ENCODE results near the gene LGMN. TPM values are rescaled to one million over a fixed set of nuclear protein-coding genes. Genes with fewer than 3 reads are reported as not detected.
A peak's percentile ranks its signal among the peaks of the same experiment; 100 is the strongest.

LGMN gene
- total and polyA plus RNA-seq, 2 experiments from 2014 or later: 130 to 169 TPM

GRCh38 chr14:92793709-92794546, 45.5 kb upstream of the LGMN start, which contains the start of gene GOLGA5:
GOLGA5 (plus strand) TSS chr14:92794305; CDS start chr14:92797438, 3,133 bp downstream.
- 3% methylated on average over 69 of the region's 71 CpGs for WGBS (ENCODE audit: low lambda C conversion rate, missing lambda C conversion rate)
- H3K4me3 ChIP-seq: peak within 1 kb of the TSS; percentile 46
- H3K4me1 ChIP-seq (ENCODE audit: insufficient read depth): peaks cover 12% of the 10 kb centered on the region
- no peak for TF ChIP-seq EZH2 (IDR thresholded peaks at IDR 0.05; ENCODE audit: borderline replicate concordance)
- peak; percentile 100 for DNase-seq (ENCODE audit: low spot score)
- no peaks in the 10 kb centered on the region for H3K9me2 ChIP-seq (replicated peaks; ENCODE audit: insufficient read depth)
- peaks cover 41% of the 10 kb centered on the region for H3K79me2 ChIP-seq
- no peaks in the 10 kb centered on the region for H4K20me1 ChIP-seq (ENCODE audit: insufficient read depth, poor library complexity, severe bottlenecking)
- peak within 1 kb of the TSS; percentile 91 for H3K27ac ChIP-seq
- H3K27me3 ChIP-seq: no peaks in the 10 kb centered on the region
- H2AFZ ChIP-seq: peak within 1 kb of the TSS; percentile 49
- peaks cover 8% of the 10 kb centered on the region for H3K9me3 ChIP-seq (ENCODE audit: low read depth)
- H3K36me3 ChIP-seq (replicated peaks; ENCODE audit: insufficient read depth, low read depth): no peaks in the 10 kb centered on the region
- peak within 1 kb of the TSS; percentile 94 for H3K4me2 ChIP-seq

GRCh38 chr14:92792885-92793284, 44.5 kb upstream of the LGMN start:
- Histone ChIP-seq H3K27ac (peak overlapping the region; percentile 83), H3K79me2 (peaks cover 31% of the 10 kb centered on the region), H2AFZ (peak overlapping the region; percentile 31), H3K9me3 (ENCODE audit: low read depth) (peaks cover 12% of the 10 kb centered on the region), H3K4me2 (peak overlapping the region; percentile 71), H3K4me1 (ENCODE audit: insufficient read depth) (peaks cover 12% of the 10 kb centered on the region), H3K9me2 (replicated peaks; ENCODE audit: insufficient read depth) (no peaks in the 10 kb centered on the region), H3K36me3 (replicated peaks; ENCODE audit: insufficient read depth, low read depth) (no peaks in the 10 kb centered on the region), H4K20me1 (ENCODE audit: insufficient read depth, poor library complexity, severe bottlenecking) (no peaks in the 10 kb centered on the region), H3K27me3 (no peaks in the 10 kb centered on the region), H3K4me3 (no peak overlapping the region)
- WGBS (ENCODE audit: low lambda C conversion rate, missing lambda C conversion rate): 81% methylated on average over 4 of the region's 4 CpGs
- TF ChIP-seq CTCF (IDR thresholded peaks at IDR 0.05; ENCODE audit: poor library complexity): no peak
- no peak for TF ChIP-seq EZH2phosphoT487 (IDR thresholded peaks at IDR 0.05; ENCODE audit: low read depth, severe bottlenecking, unreplicated experiment)
- TF ChIP-seq EZH2 (IDR thresholded peaks at IDR 0.05; ENCODE audit: borderline replicate concordance): no peak
- no peak for DNase-seq (ENCODE audit: low spot score)

GRCh38 chr14:92789457-92790089, 41.1 kb upstream of the LGMN start:
- Histone ChIP-seq H4K20me1 (ENCODE audit: insufficient read depth, poor library complexity, severe bottlenecking) (no peaks in the 10 kb centered on the region), H3K9me2 (replicated peaks; ENCODE audit: insufficient read depth) (no peaks in the 10 kb centered on the region), H3K4me3 (no peak overlapping the region), H3K4me2 (no peak overlapping the region), H3K27me3 (no peaks in the 10 kb centered on the region), H3K4me1 (ENCODE audit: insufficient read depth) (peaks cover 4% of the 10 kb centered on the region), H3K79me2 (peaks cover 2% of the 10 kb centered on the region), H3K9me3 (ENCODE audit: low read depth) (peaks cover 17% of the 10 kb centered on the region), H2AFZ (no peak overlapping the region), H3K27ac (no peak overlapping the region), H3K36me3 (replicated peaks; ENCODE audit: insufficient read depth, low read depth) (no peaks in the 10 kb centered on the region)
- no peak for TF ChIP-seq EZH2phosphoT487 (IDR thresholded peaks at IDR 0.05; ENCODE audit: low read depth, severe bottlenecking, unreplicated experiment)
- no peak for TF ChIP-seq EZH2 (IDR thresholded peaks at IDR 0.05; ENCODE audit: borderline replicate concordance)
- no peak for TF ChIP-seq CTCF (IDR thresholded peaks at IDR 0.05; ENCODE audit: poor library complexity)
- DNase-seq (ENCODE audit: low spot score): no peak

DNA sequence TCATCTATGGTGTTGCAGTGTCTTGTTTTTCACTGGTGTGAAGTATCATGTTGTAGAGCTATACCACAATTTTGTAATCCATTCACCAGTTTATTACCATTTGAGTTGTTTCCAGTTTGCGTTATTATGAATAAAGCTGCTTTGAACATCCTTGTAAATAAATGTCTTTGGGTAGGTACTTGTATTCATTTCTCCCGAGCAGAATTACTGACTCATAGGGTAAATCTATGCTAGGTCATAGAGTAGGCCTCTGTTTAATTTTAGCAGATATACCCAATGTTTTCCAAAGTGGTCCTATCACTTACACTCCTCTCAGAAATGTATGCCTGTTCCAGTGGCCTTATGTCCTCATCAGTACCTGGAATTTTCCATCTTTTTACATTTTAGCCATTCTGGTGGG, 39.1 kb upstream of the LGMN start:
- Histone ChIP-seq H2AFZ (no peak overlapping the region), H3K36me3 (replicated peaks; ENCODE audit: insufficient read depth, low read depth) (no peaks in the 10 kb centered on the region), H3K4me2 (no peak overlapping the region), H3K4me3 (no peak overlapping the region), H3K9me2 (replicated peaks; ENCODE audit: insufficient read depth) (no peaks in the 10 kb centered on the region), H4K20me1 (ENCODE audit: insufficient read depth, poor library complexity, severe bottlenecking) (no peaks in the 10 kb centered on the region), H3K79me2 (no peaks in the 10 kb centered on the region), H3K9me3 (ENCODE audit: low read depth) (peaks cover 17% of the 10 kb centered on the region), H3K4me1 (ENCODE audit: insufficient read depth) (peaks cover 4% of the 10 kb centered on the region), H3K27me3 (no peaks in the 10 kb centered on the region), H3K27ac (no peak overlapping the region)
- WGBS (ENCODE audit: low lambda C conversion rate, missing lambda C conversion rate): 79% methylated on average over 2 of the region's 2 CpGs
- TF ChIP-seq EZH2phosphoT487 (IDR thresholded peaks at IDR 0.05; ENCODE audit: low read depth, severe bottlenecking, unreplicated experiment) (no peak), CTCF (IDR thresholded peaks at IDR 0.05; ENCODE audit: poor library complexity) (no peak), EZH2 (IDR thresholded peaks at IDR 0.05; ENCODE audit: borderline replicate concordance) (no peak)
- DNase-seq (ENCODE audit: low spot score): no peak

Measured in hepatocyte (in vitro differentiated cells).